Gastrocnemius medialis (tissue), 4 donors: Measurements from ENCODE around the gene ZAP70.

ENCODE experiments used
- POLR2A ChIP-seq, 2 donors: fragments of 450-650 bp; IDR thresholded peaks; one replicate each; pipeline ENCODE4 v1.6.1; 2017; ENCODE audit warnings: antibody characterized with exemption in 2 of 2, mild to moderate bottlenecking in 2 of 2, moderate library complexity in 2 of 2
- TF ChIP-seq, protein P1 (sequence below), 5 experiments: fragments of 450-650 bp in 3 of 5; fragments of 200-600 bp in 2 of 5; sonication (generic) in 2 of 5; IDR thresholded peaks in 4 of 5; conservative IDR thresholded peaks in 1 of 5; 1 replicate in 4 of 5; 2 replicates in 1 of 5; pipeline ENCODE4 v1.5.1; 2016 to 2019; ENCODE audit warnings: antibody characterized with exemption in 5 of 5, mild to moderate bottlenecking in 3 of 5, moderate library complexity in 3 of 5

DNA sequence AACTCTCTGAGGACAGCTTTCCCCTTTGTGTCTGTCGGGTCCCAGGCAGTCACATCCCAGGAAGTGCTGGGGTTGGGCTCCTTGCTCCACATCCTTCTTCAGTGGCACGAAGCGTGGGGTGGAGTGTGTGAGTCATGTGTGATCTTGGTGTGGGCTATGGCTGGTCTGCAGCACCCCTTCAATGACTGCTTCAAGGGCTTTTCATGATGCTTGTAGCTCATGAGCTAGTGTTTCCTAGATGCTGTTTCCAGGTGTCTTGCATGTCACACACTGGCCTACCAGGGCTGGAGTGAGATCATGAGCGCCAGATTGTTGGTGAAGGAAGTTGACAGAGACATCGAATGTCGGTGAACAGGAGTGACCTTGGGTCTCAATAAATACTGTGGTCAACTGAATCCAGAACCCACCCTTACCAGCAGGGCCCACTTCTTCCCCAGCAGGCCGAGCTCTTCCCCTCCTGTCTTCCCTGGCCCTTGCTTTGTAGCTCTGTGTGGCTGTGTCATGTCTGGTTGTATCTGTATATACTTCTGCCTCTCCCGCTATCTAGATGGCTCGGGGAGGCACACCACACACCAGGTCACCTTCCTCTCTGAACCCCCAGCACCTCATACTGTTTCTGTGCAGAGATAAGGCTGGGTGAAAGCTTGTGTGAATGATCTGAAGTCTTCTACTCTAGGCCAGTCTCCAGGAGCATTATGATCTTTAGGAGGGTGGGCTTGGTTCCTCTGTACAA lies 40.0 kb upstream of the ZAP70 start:
- TF ChIP-seq, protein P1, sequence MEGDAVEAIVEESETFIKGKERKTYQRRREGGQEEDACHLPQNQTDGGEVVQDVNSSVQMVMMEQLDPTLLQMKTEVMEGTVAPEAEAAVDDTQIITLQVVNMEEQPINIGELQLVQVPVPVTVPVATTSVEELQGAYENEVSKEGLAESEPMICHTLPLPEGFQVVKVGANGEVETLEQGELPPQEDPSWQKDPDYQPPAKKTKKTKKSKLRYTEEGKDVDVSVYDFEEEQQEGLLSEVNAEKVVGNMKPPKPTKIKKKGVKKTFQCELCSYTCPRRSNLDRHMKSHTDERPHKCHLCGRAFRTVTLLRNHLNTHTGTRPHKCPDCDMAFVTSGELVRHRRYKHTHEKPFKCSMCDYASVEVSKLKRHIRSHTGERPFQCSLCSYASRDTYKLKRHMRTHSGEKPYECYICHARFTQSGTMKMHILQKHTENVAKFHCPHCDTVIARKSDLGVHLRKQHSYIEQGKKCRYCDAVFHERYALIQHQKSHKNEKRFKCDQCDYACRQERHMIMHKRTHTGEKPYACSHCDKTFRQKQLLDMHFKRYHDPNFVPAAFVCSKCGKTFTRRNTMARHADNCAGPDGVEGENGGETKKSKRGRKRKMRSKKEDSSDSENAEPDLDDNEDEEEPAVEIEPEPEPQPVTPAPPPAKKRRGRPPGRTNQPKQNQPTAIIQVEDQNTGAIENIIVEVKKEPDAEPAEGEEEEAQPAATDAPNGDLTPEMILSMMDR (IDR thresholded peaks at IDR 0.05 in 4 of 5, conservative IDR thresholded peaks at IDR 0.05 in 1 of 5) = no peak
- no peak for TF ChIP-seq POLR2A (IDR thresholded peaks at IDR 0.05)
